HepG2 (cell line): ENCODE data around the gene ZBTB7A. TPM values are rescaled to one million over a fixed set of nuclear protein-coding genes. Genes with fewer than 3 reads are reported as not detected.

ENCODE experiments used
- ATAC-seq: fragments of 200-7000 bp; cut with Tn5 transposase; 3 replicates; pipeline ENCODE4 v1.9.1; 2020; ENCODE audit warnings: mild to moderate bottlenecking, moderate library complexity
- BruUV-seq: library from RNA; stranded (reverse); fragments of 400-500 nt; replicated peaks from 2 replicates; lab custom pipeline; 2021; lab: Mats Ljungman, UMichigan
- CTCF ChIA-PET: fragments of 300-600 bp; formaldehyde crosslinking; extraction: SDS; loops from one replicate; lab custom pipeline; 2021; ENCODE audit warnings: low total read pairs, inconsistent platforms, low intra/inter-chr PET ratio; lab: Yijun Ruan, JAX
- POLR2A ChIA-PET: fragments of 350-600 bp; sonication (Branson Sonifier 250); formaldehyde crosslinking; loops from one replicate; lab custom pipeline; 2020; ENCODE audit warnings: antibody characterized with exemption, inconsistent platforms; lab: Yijun Ruan, JAX
- DNase-seq: peaks from one replicate; pipeline ENCODE4 v3.0.0-alpha.2; 2015; ENCODE audit warnings: low spot score
- FAIRE-seq: peaks from 3 replicates; lab custom pipeline; 2011; peaks lifted over from hg19 to GRCh38; lab: Jason Lieb, UNC
- H2AFZ ChIP-seq: one replicate; pipeline ENCODE4 v1.6.1; 2011; ENCODE audit warnings: low read length, inconsistent platforms
- H3K27ac ChIP-seq: fragments of 300-600 bp; 3 replicates; pipeline ENCODE4 v1.8.0; 2011; ENCODE audit warnings: mixed run types, mild to moderate bottlenecking, mixed read lengths, low read length, inconsistent platforms; ENCODE audit not compliant: insufficient read depth; ENCODE audit errors: extremely low read length
- H3K27me3 ChIP-seq, 2 experiments: fragments of 200-600 bp in 1 of 2; 2 replicates in 1 of 2; 3 replicates in 1 of 2; pipeline versions ENCODE4 v1.6.0 to v1.8.0; 2011; ENCODE audit warnings: low read length in 2 of 2, mild to moderate bottlenecking in 2 of 2, moderate library complexity in 2 of 2, inconsistent platforms in 1 of 2; ENCODE audit not compliant: insufficient read depth in 2 of 2, control insufficient read depth in 1 of 2
- H3K36me3 ChIP-seq, 2 experiments: fragments of 200-600 bp in 1 of 2; replicated peaks in 1 of 2; 2 replicates in 1 of 2; 3 replicates in 1 of 2; pipeline versions ENCODE4 v1.5.1 to v1.8.0; 2011; ENCODE audit warnings: low read length in 2 of 2, inconsistent platforms in 1 of 2; ENCODE audit not compliant: insufficient read depth in 2 of 2, control insufficient read depth in 1 of 2
- H3K4me1 ChIP-seq: 2 replicates; pipeline ENCODE4 v1.5.1; 2012; ENCODE audit warnings: low read length, inconsistent platforms; ENCODE audit not compliant: insufficient read depth
- H3K4me2 ChIP-seq: 2 replicates; pipeline ENCODE4 v1.6.0; 2011; ENCODE audit warnings: low read depth, low read length, inconsistent platforms
- H3K4me3 ChIP-seq, 3 experiments: fragments of 200-600 bp in 1 of 3; sonication (generic), shearing (Covaris generic) in 1 of 3; replicated peaks in 1 of 3; 2 replicates each; pipeline ENCODE4 v1.5.1; 2011 to 2016; ENCODE audit warnings: low read length in 3 of 3, inconsistent platforms in 2 of 3, low read depth in 2 of 3, mild to moderate bottlenecking in 2 of 3, control low read depth in 1 of 3, mixed read lengths in 1 of 3; ENCODE audit not compliant: insufficient read depth in 1 of 3
- H3K79me2 ChIP-seq: one replicate; pipeline ENCODE4 v1.6.1; 2011; ENCODE audit warnings: low read length, inconsistent platforms; ENCODE audit not compliant: insufficient read depth
- H3K9ac ChIP-seq: 2 replicates; pipeline ENCODE4 v1.6.0; 2011; ENCODE audit warnings: mild to moderate bottlenecking, low read depth, low read length, inconsistent platforms; ENCODE audit not compliant: insufficient read depth
- H3K9me3 ChIP-seq: 2 replicates; pipeline ENCODE4 v1.5.1; 2012; ENCODE audit warnings: mild to moderate bottlenecking, low read length
- H4K20me1 ChIP-seq: 2 replicates; pipeline ENCODE4 v1.6.0; 2011; ENCODE audit warnings: inconsistent platforms, mild to moderate bottlenecking, low read length, moderate library complexity; ENCODE audit not compliant: insufficient read depth
- AGO2 ChIP-seq: fragments of 200-400 bp; formaldehyde crosslinking; optimal IDR thresholded peaks from 2 replicates; pipeline ENCODE3; 2017; ENCODE audit warnings: mild to moderate bottlenecking, low read depth, low read length, moderate library complexity
- KDM2A ChIP-seq: sonication (generic); formaldehyde crosslinking; IDR thresholded peaks from 2 replicates; pipeline ENCODE4 v1.4.0; 2020; ENCODE audit warnings: low read depth, missing genetic modification reagents, borderline replicate concordance
- KDM5A ChIP-seq: fragments of 200-600 bp; sonication (generic); IDR thresholded peaks from 2 replicates; pipeline ENCODE4 v1.7.0; 2018; ENCODE audit warnings: antibody characterized with exemption, mild to moderate bottlenecking, low read length, borderline replicate concordance
- ZNF263 ChIP-seq: sonication (generic); formaldehyde crosslinking; IDR thresholded peaks from 2 replicates; pipeline ENCODE4 v1.4.0; 2020; ENCODE audit warnings: missing genetic modification reagents
- ZNF776 ChIP-seq: sonication (generic); formaldehyde crosslinking; IDR thresholded peaks from 2 replicates; pipeline ENCODE4 v1.4.0; 2020; ENCODE audit warnings: mild to moderate bottlenecking, missing genetic modification reagents
- WGBS: methylation state at CpG from one replicate; pipeline ENCODE4 v1.1.6; 2017; ENCODE audit warnings: low lambda C conversion rate; 5-methylcytosine and 5-hydroxymethylcytosine counted together
- in situ Hi-C: cut with HindIII; loops from 2 replicates; pipeline ENCODE4 v1.10.0; 2017; ENCODE audit warnings: low pct_unique_long_range_greater_than_20kb; ENCODE audit not compliant: extremely low pct_ligation_motif_present
- intact Hi-C: fragments of 100-400 bp; cut with micrococcal nuclease; formaldehyde crosslinking; loops from one replicate; pipeline ENCODE4 v1.10.0; 2022; ENCODE audit not compliant: unreplicated experiment
- polyA plus RNA-seq, 8 experiments: library from polyadenylated mRNA; depleted of rRNA in 3 of 8; stranded (reverse) in 7 of 8; unstranded in 1 of 8; fragments of >200 nt; fragmentation: Illumina TruSeq in 4 of 8; extraction: Trizol in 4 of 8; gene quantifications; 2 replicates each; pipeline versions ENCODE4 v1.2.1 to v1.2.3, GENCODE V29; 2011 to 2016; ENCODE audit warnings: low read depth in 4 of 8, missing spikeins in 1 of 8, mixed read lengths in 1 of 8; ENCODE audit not compliant: insufficient read depth in 1 of 8
- total RNA-seq, 5 experiments: library from RNA; depleted of rRNA; stranded (reverse); fragments of >200 nt; fragmentation: Illumina TruSeq; extraction: Trizol; gene quantifications; 2 replicates each; pipeline ENCODE4 v1.2.3, GENCODE V29; 2016; ENCODE audit warnings: low read depth in 1 of 5

The ZBTB7A gene
- total and polyA plus RNA-seq, 2 of the 13 experiments (the other 11 are each of a cell fraction or from before 2014, with no cell fraction given) = 3.6 to 4.0 TPM

- in situ Hi-C loops = no loop called here
- ChIA-PET CTCF (no interaction called here), POLR2A (no interaction called here)
- no TSS peak for BruUV-seq
- no peak overlapping the region for H3K27ac ChIP-seq
- no peak overlapping the region for H2AFZ ChIP-seq
- WGBS = 97% methylated on average over 12 of the region's 18 CpGs
- no peak for ATAC-seq
- H3K79me2 ChIP-seq = no peaks in the 10 kb centered on the region
- no peak for DNase-seq
- intact Hi-C loops = no loop called here
- TF ChIP-seq KDM5A (no peak), ZNF776 (no peak), AGO2 (peak; percentile 61)
- H3K4me2 ChIP-seq = no peak overlapping the region
- no peaks in the 10 kb centered on the region for H4K20me1 ChIP-seq
- FAIRE-seq = no peak
- no peak overlapping the region for H3K4me3 ChIP-seq
- no peaks in the 10 kb centered on the region for H3K9me3 ChIP-seq
- peaks cover 17 to 22% of the 10 kb centered on the region in 2 experiments for H3K36me3 ChIP-seq
- no peaks in the 10 kb centered on the region for H3K27me3 ChIP-seq
- H3K4me1 ChIP-seq = no peaks in the 10 kb centered on the region
- no peak overlapping the region for H3K9ac ChIP-seq
Measured at GRCh38 chr19:4098493-4098892, 31.8 kb upstream of the ZBTB7A start.

DNA sequence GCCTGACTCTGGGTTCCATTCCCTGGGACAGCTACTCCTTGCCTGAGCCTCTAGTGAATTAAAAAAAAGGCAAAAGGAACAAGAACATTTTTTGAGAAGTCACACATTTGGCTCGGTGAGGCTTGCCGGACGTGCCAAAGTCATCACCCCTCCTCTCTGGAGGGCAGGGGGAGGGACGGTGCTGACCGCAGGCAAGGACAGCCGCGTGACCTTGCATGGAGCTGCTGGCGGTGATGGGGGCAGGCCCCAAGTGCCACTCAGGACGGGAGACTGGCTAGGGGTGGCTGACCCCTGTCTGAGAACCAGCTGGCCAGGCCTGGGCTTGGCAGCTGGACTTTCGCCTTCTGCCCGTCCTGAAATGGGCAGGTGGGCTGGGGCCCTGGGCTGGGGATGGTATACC lies 30.8 kb upstream of the ZBTB7A start:
- ChIA-PET CTCF (no interaction called here), POLR2A (no interaction called here)
- Histone ChIP-seq H3K27me3 (no peaks in the 10 kb centered on the region), H3K79me2 (no peaks in the 10 kb centered on the region), H4K20me1 (no peaks in the 10 kb centered on the region), H3K9ac (no peak overlapping the region), H2AFZ (no peak overlapping the region), H3K36me3 (peaks cover 17 to 19% of the 10 kb centered on the region in 2 experiments), H3K9me3 (no peaks in the 10 kb centered on the region), H3K4me1 (no peaks in the 10 kb centered on the region), H3K27ac (no peak overlapping the region), H3K4me2 (no peak overlapping the region), H3K4me3 (no peak overlapping the region)
- FAIRE-seq = no peak
- TF ChIP-seq ZNF263 (CRISPR knock-in tag) (no peak), KDM2A (CRISPR knock-in tag) (0 out of 2 replicates have a peak, but pooled peaks have one; percentile 11), AGO2 (peak; percentile 91)
- 94% methylated on average over 8 of the region's 11 CpGs for WGBS
- no peak for ATAC-seq
- BruUV-seq = no TSS peak
- in situ Hi-C loops (no loop called here), intact Hi-C loops (no loop called here)
- DNase-seq = no peak
